ENCODE data around the gene RHOH. TPM values are rescaled to one million over a fixed set of nuclear protein-coding genes. Genes with fewer than 3 reads are reported as not detected.

Gene RHOH
- total RNA-seq, 2 experiments from 2014 or later, result 38.2 to 83.2 TPM

DNA sequence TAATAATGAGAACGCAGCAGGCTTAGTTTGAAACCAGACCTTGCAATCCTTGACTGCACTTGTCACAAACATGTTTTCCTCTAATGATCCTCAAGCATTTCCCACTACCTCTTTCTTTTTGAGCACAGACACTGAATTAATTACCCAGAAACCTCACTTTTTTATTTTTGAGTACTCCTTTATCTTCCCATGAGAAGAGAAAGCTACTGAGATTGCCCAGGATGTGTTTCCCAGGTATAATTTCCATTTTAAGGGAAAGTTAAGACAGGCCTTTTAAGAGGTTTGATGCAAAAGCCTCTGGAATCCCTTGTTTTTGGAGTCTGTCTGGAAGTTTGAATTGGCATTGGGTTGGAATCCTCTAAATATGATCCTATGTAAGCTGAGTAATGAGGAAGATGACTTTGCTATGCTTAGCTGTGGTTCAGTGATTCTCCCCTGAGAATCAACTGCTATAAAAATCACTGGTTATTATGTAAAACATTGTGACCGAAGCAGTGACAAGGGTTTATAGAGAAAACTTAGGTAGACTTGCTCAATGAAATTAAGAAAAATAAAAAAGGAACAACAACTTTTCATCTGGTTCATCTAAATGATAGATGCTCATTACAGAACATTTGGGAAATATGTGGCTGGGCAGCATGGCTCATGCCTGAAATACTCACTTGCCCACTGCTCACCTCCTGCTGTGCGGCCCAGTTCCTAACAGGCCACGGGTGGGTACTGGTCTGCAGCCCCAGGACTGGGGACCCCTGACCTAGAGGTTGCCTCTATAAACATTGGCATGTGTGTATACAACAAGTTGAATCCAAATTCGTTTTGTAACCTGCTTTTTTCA, 10.8 kb upstream of the RHOH start:
- peak overlapping the region; percentile 87 for H3K4me2 ChIP-seq (ENCODE audit: low read length)
- BruUV-seq (replicated peaks), result no TSS peak
- POLR2A ChIA-PET, result interaction anchor here (0.9 to 17.3 kb wide), 15 partner anchors 9 to 1144 kb away, joined by 3 to 212 read pairs (median 4); partner anchors contain the start of gene RHOH
- H3K9me3 ChIP-seq (ENCODE audit: low read length), result no peaks in the 10 kb centered on the region
- H3K9me2 ChIP-seq (ENCODE audit: insufficient read depth, low read length), result no peaks in the 10 kb centered on the region
- peak; percentile 83 for DNase-seq (ENCODE audit: low spot score)
- no peaks in the 10 kb centered on the region for H3K36me3 ChIP-seq (ENCODE audit: insufficient read depth, low read length)
- peaks cover 95% of the 10 kb centered on the region for H3K4me1 ChIP-seq (ENCODE audit: insufficient read depth, low read length, poor library complexity, severe bottlenecking)
- CTCF ChIA-PET (ENCODE audit: unreplicated experiment), result interaction anchor here (0.9 kb wide), 1 partner anchor 9 kb away, joined by 3 read pairs; no protein-coding TSS in a partner anchor
- peak overlapping the region; percentile 10; the same call in 1 of the 2 replicates for H2AFZ ChIP-seq (ENCODE audit: low read length)
- peak overlapping the region; percentile 51 for H3K4me3 ChIP-seq (ENCODE audit: low read depth, low read length, poor library complexity, severe bottlenecking)
- TF ChIP-seq EZH2phosphoT487 (IDR thresholded peaks at IDR 0.05; ENCODE audit: borderline replicate concordance, low read depth, low read length) (no peak), CTCF (conservative IDR thresholded peaks at IDR 0.05; ENCODE audit: low read length) (no peak)
- intact Hi-C loops (cut with micrococcal nuclease; ENCODE audit: unreplicated experiment), result loop anchor here (2.0 kb wide), 1 partner anchor 123 kb away; no protein-coding TSS in a partner anchor
- no peaks in the 10 kb centered on the region for H4K20me1 ChIP-seq (ENCODE audit: insufficient read depth, low read length)
- H3K79me2 ChIP-seq (ENCODE audit: insufficient read depth, low read depth, low read length), result peaks cover 14% of the 10 kb centered on the region; the same call in 1 of the 2 replicates
- peak overlapping the region; percentile 94 for H3K27ac ChIP-seq (ENCODE audit: low read depth, low read length, poor library complexity, severe bottlenecking)

GRCh38 chr4:40186665-40187014, 10.2 kb upstream of the RHOH start:
- TSS peak; percentile 40 for BruUV-seq (replicated peaks)
- peak overlapping the region; percentile 87 for H3K4me2 ChIP-seq (ENCODE audit: low read length)
- H3K4me1 ChIP-seq (ENCODE audit: insufficient read depth, low read length, poor library complexity, severe bottlenecking), result peaks cover 96% of the 10 kb centered on the region
- peaks cover 19% of the 10 kb centered on the region; the same call in 1 of the 2 replicates for H3K79me2 ChIP-seq (ENCODE audit: insufficient read depth, low read depth, low read length)
- H3K27ac ChIP-seq (ENCODE audit: low read depth, low read length, poor library complexity, severe bottlenecking), result peak overlapping the region; percentile 94
- no peaks in the 10 kb centered on the region for H3K36me3 ChIP-seq (ENCODE audit: insufficient read depth, low read length)
- DNase-seq (ENCODE audit: low spot score), result no peak
- H3K9me2 ChIP-seq (ENCODE audit: insufficient read depth, low read length), result no peaks in the 10 kb centered on the region
- ChIA-PET POLR2A (interaction anchor here (0.7 to 17.3 kb wide), 12 partner anchors 9 to 1145 kb away, joined by 3 to 212 read pairs (median 5); partner anchors contain the start of gene RHOH), CTCF (ENCODE audit: unreplicated experiment) (interaction anchor here (0.9 kb wide), 1 partner anchor 8 kb away, joined by 3 read pairs; no protein-coding TSS in a partner anchor)
- peak overlapping the region; percentile 10; the same call in 1 of the 2 replicates for H2AFZ ChIP-seq (ENCODE audit: low read length)
- peak overlapping the region; percentile 51 for H3K4me3 ChIP-seq (ENCODE audit: low read depth, low read length, poor library complexity, severe bottlenecking)
- no peaks in the 10 kb centered on the region for H3K9me3 ChIP-seq (ENCODE audit: low read length)
- TF ChIP-seq EZH2phosphoT487 (IDR thresholded peaks at IDR 0.05; ENCODE audit: borderline replicate concordance, low read depth, low read length), result no peak
- TF ChIP-seq CTCF (conservative IDR thresholded peaks at IDR 0.05; ENCODE audit: low read length), result no peak
- H4K20me1 ChIP-seq (ENCODE audit: insufficient read depth, low read length), result no peaks in the 10 kb centered on the region
- intact Hi-C loops (cut with micrococcal nuclease; ENCODE audit: unreplicated experiment), result no loop called here

Data from OCI-LY7 (cell line).